GM18520 (cell line): ENCODE data around the gene TEAD2.

Experiments used
- ATAC-seq: cut with Tn5 transposase; IDR thresholded peaks from one replicate; pipeline ENCODE4 v1.9.1; 2021; ENCODE audit not compliant: unreplicated experiment

TEAD2 gene

GRCh38 chr19:49362048-49362928, at the start of gene TEAD2:
TSS of gene TEAD2 (minus strand) at chr19:49362416. CDS start at chr19:49360075, 2,341 bp downstream.
- no peak for ATAC-seq

- no peak for ATAC-seq
Observed at GRCh38 chr19:49411681-49412326, 49.6 kb upstream of the TEAD2 start.

- ATAC-seq: no peak
Observed at GRCh38 chr19:49409441-49410029, 47.3 kb upstream of the TEAD2 start.

- no peak for ATAC-seq
Observed at GRCh38 chr19:49408816-49409440, 46.7 kb upstream of the TEAD2 start.

GRCh38 chr19:49407482-49408015, 45.3 kb upstream of the TEAD2 start:
- ATAC-seq: no peak

GRCh38 chr19:49407079-49407478, 44.9 kb upstream of the TEAD2 start:
- no peak for ATAC-seq

GRCh38 chr19:49403404-49404187, 41.4 kb upstream of the TEAD2 start:
- no peak for ATAC-seq

GRCh38 chr19:49400029-49400428, 37.8 kb upstream of the TEAD2 start:
- no peak for ATAC-seq

GRCh38 chr19:49398931-49399330, 36.7 kb upstream of the TEAD2 start:
- ATAC-seq: no peak

GRCh38 chr19:49398001-49398615, 35.9 kb upstream of the TEAD2 start:
- ATAC-seq: no peak

GRCh38 chr19:49396738-49397505, 34.7 kb upstream of the TEAD2 start:
- ATAC-seq: no peak

- no peak for ATAC-seq
Observed at GRCh38 chr19:49395581-49396407, 33.6 kb upstream of the TEAD2 start.

- ATAC-seq: no peak
Observed at GRCh38 chr19:49393881-49394280, 31.7 kb upstream of the TEAD2 start.

GRCh38 chr19:49391581-49392399, 29.6 kb upstream of the TEAD2 start:
- ATAC-seq: peak; percentile 70

GRCh38 chr19:49390929-49391359, 28.7 kb upstream of the TEAD2 start:
- ATAC-seq: no peak

GRCh38 chr19:49390131-49390928, 28.1 kb upstream of the TEAD2 start:
- no peak for ATAC-seq

GRCh38 chr19:49389406-49389805, 27.2 kb upstream of the TEAD2 start:
- no peak for ATAC-seq
